ENCODE measurements around the gene DOC2A.
"Not testable (repeated sequence)": the region's sequence is repeated elsewhere in the genome, so short reads cannot be mapped to it uniquely, and the experiment has no call there.

DOC2A gene

DNA sequence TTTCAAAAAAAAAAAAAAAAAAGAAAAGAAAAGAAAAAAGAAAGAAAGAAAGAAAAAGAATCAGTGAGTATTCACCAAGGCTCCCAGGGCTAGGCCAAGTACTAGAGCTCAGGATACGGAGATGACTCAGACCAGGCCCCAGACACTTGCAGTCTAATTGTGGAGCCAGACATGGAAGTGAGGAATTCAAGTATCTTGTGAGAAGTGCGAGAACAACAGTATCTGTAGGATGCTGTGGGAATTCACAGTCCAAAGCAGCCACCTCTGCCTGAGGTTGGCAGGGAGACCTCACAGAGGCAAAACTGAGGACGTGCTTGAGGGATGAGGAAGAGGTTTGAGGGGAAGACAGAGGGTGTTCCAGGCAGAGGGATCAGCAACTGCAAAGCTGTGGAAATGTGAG, 40.7 kb upstream of the DOC2A start:
- no peak for TF ChIP-seq CTCF (IDR thresholded peaks at IDR 0.05; ENCODE audit: borderline replicate concordance, insufficient read depth, low read depth, low read length)
- no peak overlapping the region for H3K4me3 ChIP-seq (ENCODE audit: low read depth, low read length)

GRCh38 chr16:30049871-30050270, 39.0 kb upstream of the DOC2A start:
- H3K4me3 ChIP-seq (ENCODE audit: low read depth, low read length), result no peak overlapping the region
- no peak for TF ChIP-seq CTCF (IDR thresholded peaks at IDR 0.05; ENCODE audit: borderline replicate concordance, insufficient read depth, low read depth, low read length)

- TF ChIP-seq CTCF (IDR thresholded peaks at IDR 0.05; ENCODE audit: borderline replicate concordance, insufficient read depth, low read depth, low read length), result no peak
- H3K4me3 ChIP-seq (ENCODE audit: low read depth, low read length), result no peak overlapping the region
Observed at GRCh38 chr16:30046588-30046987, 35.8 kb upstream of the DOC2A start.

DNA sequence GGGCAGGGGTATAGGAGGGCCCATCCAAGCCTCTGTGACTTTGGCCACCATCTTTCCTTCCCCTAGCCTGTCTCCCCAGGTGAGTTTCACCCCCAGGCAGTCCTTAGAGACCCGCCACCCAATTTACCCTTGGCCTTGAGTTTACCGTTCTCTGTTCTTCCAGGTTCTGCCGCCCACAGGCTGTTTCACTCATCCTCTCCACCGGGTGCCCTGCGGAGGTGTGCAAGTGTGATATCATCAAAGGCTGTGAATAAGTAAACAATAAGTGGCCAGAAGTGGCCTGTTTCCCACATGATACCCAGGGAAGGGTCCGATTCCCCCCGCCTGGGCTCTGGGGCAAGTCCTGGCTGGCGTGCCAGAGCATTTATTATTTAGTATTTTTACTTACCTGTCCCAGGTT, 35.4 kb upstream of the DOC2A start:
- TF ChIP-seq CTCF (IDR thresholded peaks at IDR 0.05; ENCODE audit: borderline replicate concordance, insufficient read depth, low read depth, low read length), result no peak
- H3K4me3 ChIP-seq (ENCODE audit: low read depth, low read length), result no peak overlapping the region

DNA sequence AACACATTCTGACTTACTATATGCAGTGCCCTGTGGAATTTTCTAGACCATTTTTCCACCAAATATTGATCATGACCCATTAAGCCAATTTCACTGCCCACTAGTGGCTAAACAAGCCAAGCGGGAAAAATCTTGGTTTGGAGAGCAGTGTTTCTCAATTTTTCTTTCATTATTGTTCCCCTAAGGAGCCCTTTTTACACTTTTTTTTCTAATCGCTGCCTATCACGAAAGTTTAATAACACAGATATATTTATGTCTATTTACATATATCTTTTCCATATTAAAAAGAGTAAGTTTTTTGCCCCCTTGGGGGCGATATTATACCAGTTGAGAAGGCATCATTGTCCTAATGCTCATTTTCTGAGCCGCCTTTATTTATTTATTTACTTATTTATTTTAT, 31.0 kb upstream of the DOC2A start:
- H3K4me3 ChIP-seq (ENCODE audit: low read depth, low read length), result no peak overlapping the region
- TF ChIP-seq CTCF (IDR thresholded peaks at IDR 0.05; ENCODE audit: borderline replicate concordance, insufficient read depth, low read depth, low read length), result no peak

GRCh38 chr16:30040690-30041089, 29.9 kb upstream of the DOC2A start:
- not testable (repeated sequence) for H3K4me3 ChIP-seq (ENCODE audit: low read depth, low read length)

DNA sequence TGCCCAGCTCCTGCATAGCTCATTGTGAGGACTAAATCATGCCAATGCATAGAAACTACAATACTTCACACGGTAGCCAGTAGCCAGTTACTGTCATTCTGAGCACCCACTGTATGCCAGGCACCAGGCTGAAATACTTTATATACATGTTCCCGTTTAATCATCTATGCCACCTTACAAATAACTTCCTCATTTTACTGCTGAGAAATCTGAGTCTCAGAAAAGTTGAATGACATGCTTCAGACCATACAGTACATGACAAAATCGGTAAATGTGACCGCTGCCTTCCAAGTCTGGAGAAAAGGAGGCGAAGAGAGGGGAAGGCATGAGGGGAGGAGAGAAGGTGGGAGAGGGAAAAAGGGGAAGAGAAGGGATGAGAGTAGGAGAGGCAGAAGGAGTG, 29.4 kb upstream of the DOC2A start:
- H3K4me3 ChIP-seq (ENCODE audit: low read depth, low read length), result no peak overlapping the region
- TF ChIP-seq CTCF (IDR thresholded peaks at IDR 0.05; ENCODE audit: borderline replicate concordance, insufficient read depth, low read depth, low read length), result no peak

- no peak for TF ChIP-seq CTCF (IDR thresholded peaks at IDR 0.05; ENCODE audit: borderline replicate concordance, insufficient read depth, low read depth, low read length)
Observed at GRCh38 chr16:30033270-30033669, 22.4 kb upstream of the DOC2A start.

More at GRCh38 chr16:30033270-30033669, 22.4 kb upstream of the DOC2A start:
- no peak overlapping the region for H3K4me3 ChIP-seq (ENCODE audit: low read depth, low read length)

Data from GM12875 (cell line).